GM12865 (cell line): ENCODE data around the gene AP1S2.

Experiments
- DNase-seq: peaks from one replicate; pipeline ENCODE4 v3.0.0; 2010; ENCODE audit warnings: low read depth
- H3K4me3 ChIP-seq: 2 replicates; pipeline ENCODE4 v1.5.1; 2011; ENCODE audit warnings: mild to moderate bottlenecking, low read depth, low read length, control low read depth
- CTCF ChIP-seq: IDR thresholded peaks from 2 replicates; pipeline ENCODE4 v1.5.1; 2011; ENCODE audit warnings: low read length, control low read depth, low read depth, inconsistent platforms; ENCODE audit not compliant: insufficient read depth; ENCODE audit errors: missing control alignments

The AP1S2 gene

GRCh38 chrX:15856636-15857035 lies 2.0 kb upstream of the AP1S2 start:
- H3K4me3 ChIP-seq = peak overlapping the region; percentile 52
- no peak for TF ChIP-seq CTCF
- no peak for DNase-seq

- H3K4me3 ChIP-seq = peak overlapping the region; percentile 52
- peak; percentile 4 for DNase-seq
- no peak for TF ChIP-seq CTCF
These were observed 1.6 kb upstream of the AP1S2 start for GRCh38 chrX:15856222-15856587.

GRCh38 chrX:15855568-15856221 lies 1.1 kb upstream of the AP1S2 start:
- peak overlapping the region; percentile 52 for H3K4me3 ChIP-seq
- TF ChIP-seq CTCF = no peak
- peak; percentile 63 for DNase-seq

- peak; percentile 61 for DNase-seq
- peak; percentile 38 for TF ChIP-seq CTCF
These were observed 445 bp downstream of the AP1S2 start for GRCh38 chrX:15854080-15854655.

GRCh38 chrX:15853586-15854079 lies 980 bp downstream of the AP1S2 start:
- peak overlapping the region; percentile 76 for H3K4me3 ChIP-seq
- TF ChIP-seq CTCF = no peak
- peak; percentile 13 for DNase-seq

More at GRCh38 chrX:15854080-15854655, 445 bp downstream of the AP1S2 start:
- H3K4me3 ChIP-seq = peak overlapping the region; percentile 76

- no peak for DNase-seq
- H3K4me3 ChIP-seq = no peak overlapping the region
- no peak for TF ChIP-seq CTCF
These were observed 5.1 kb downstream of the AP1S2 start for GRCh38 chrX:15849555-15849954.
